NT2/D1 (cell line): ENCODE measurements around the gene ARHGAP10.

Source experiments
- SUZ12 ChIP-seq: IDR thresholded peaks from 2 replicates; pipeline ENCODE4 v1.6.1; 2011; ENCODE audit not compliant: insufficient read length, insufficient read depth; ENCODE audit errors: extremely low read depth
- ZNF274 ChIP-seq: IDR thresholded peaks from 2 replicates; pipeline ENCODE4 v1.6.1; 2011; ENCODE audit warnings: mild to moderate bottlenecking, low read depth, low read length

GRCh38 chr4:147799986-147800555 is 68.2 kb downstream of the ARHGAP10 start:
- TF ChIP-seq ZNF274 (no peak), SUZ12 (no peak)
